Peyer's patch (tissue), 4 donors: ENCODE data around the gene TYRP1.

Source experiments
- CTCF ChIP-seq, 6 experiments: fragments of 450-650 bp in 4 of 6; fragments of 200-600 bp in 2 of 6; sonication (generic) in 1 of 6; IDR thresholded peaks; one replicate each; pipeline ENCODE4 v1.5.1; 2017 to 2019; ENCODE audit warnings: antibody characterized with exemption in 6 of 6, mild to moderate bottlenecking in 3 of 6, moderate library complexity in 1 of 6
- POLR2A ChIP-seq, 2 donors: fragments of 450-650 bp; IDR thresholded peaks; one replicate each; pipeline ENCODE4 v1.5.1; 2017; ENCODE audit warnings: antibody characterized with exemption in 2 of 2, mild to moderate bottlenecking in 2 of 2, moderate library complexity in 2 of 2

GRCh38 chr9:12732971-12733370 is 39.8 kb downstream of the TYRP1 start:
- TF ChIP-seq POLR2A (IDR thresholded peaks at IDR 0.05) (no peak), CTCF (IDR thresholded peaks at IDR 0.05) (no peak)
